Esophagus muscularis mucosa (tissue), 4 donors: ENCODE data around the gene DOCK10.

Source experiments
- EP300 ChIP-seq: sonication (generic); formaldehyde crosslinking; IDR thresholded peaks from one replicate; pipeline ENCODE4 v1.6.1; 2017; ENCODE audit warnings: antibody characterized with exemption
- POLR2A ChIP-seq: fragments of 450-650 bp; IDR thresholded peaks from one replicate; pipeline ENCODE4 v1.6.1; 2017; ENCODE audit warnings: antibody characterized with exemption, moderate library complexity, mild to moderate bottlenecking, low read depth
- TF ChIP-seq, protein P1 (sequence below), 3 experiments: fragments of 200-600 bp in 2 of 3; fragments of 450-650 bp in 1 of 3; sonication (generic) in 2 of 3; IDR thresholded peaks; one replicate each; pipeline ENCODE4 v1.5.1; 2017 to 2019; ENCODE audit warnings: antibody characterized with exemption in 3 of 3, mild to moderate bottlenecking in 2 of 3, moderate library complexity in 1 of 3

DNA sequence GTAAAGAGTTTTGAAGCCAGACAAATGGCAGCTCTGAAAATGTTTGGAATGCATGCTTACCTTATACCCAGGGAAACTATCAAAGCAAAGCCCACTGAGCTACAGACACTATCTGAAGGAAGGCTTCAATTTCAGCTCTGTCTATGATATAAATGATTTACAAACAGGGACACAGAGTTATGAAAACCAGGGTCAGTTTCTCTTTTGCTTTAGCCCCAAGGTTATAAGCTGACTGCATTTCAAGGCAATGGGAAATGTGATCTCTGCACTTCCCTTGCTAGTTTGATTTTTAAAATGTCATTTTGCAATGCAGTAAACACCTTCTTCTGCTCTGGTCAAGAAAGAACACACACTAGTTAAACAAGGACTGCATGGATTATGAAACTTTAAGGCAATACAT lies 260.9 kb downstream of the DOCK10 start:
- TF ChIP-seq, protein P1, sequence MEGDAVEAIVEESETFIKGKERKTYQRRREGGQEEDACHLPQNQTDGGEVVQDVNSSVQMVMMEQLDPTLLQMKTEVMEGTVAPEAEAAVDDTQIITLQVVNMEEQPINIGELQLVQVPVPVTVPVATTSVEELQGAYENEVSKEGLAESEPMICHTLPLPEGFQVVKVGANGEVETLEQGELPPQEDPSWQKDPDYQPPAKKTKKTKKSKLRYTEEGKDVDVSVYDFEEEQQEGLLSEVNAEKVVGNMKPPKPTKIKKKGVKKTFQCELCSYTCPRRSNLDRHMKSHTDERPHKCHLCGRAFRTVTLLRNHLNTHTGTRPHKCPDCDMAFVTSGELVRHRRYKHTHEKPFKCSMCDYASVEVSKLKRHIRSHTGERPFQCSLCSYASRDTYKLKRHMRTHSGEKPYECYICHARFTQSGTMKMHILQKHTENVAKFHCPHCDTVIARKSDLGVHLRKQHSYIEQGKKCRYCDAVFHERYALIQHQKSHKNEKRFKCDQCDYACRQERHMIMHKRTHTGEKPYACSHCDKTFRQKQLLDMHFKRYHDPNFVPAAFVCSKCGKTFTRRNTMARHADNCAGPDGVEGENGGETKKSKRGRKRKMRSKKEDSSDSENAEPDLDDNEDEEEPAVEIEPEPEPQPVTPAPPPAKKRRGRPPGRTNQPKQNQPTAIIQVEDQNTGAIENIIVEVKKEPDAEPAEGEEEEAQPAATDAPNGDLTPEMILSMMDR (IDR thresholded peaks at IDR 0.05) = no peak
- TF ChIP-seq POLR2A (no peak), EP300 (no peak)
